ENCODE data around the gene LAMA2. TPM values are rescaled to one million over a fixed set of nuclear protein-coding genes. Genes with fewer than 3 reads are reported as not detected.

Gene LAMA2
- total and polyA plus RNA-seq, 2 of the 8 experiments (the other 6 are each of a cell fraction or from before 2014, with no cell fraction given) = 1.3 to 3.8 TPM

- no peaks in the 10 kb centered on the region for H3K79me1 ChIP-seq (ENCODE audit: low read depth, low read length)
- H3K4me2 ChIP-seq (ENCODE audit: insufficient read depth in 1 of 2, low read depth in 2 of 2, low read length in 2 of 2) = no peak overlapping the region
- no peak overlapping the region for H3K56ac ChIP-seq (replicated peaks; ENCODE audit: insufficient read length, low read depth, low read length)
- H2BK15ac ChIP-seq (ENCODE audit: low read length) = no peak overlapping the region
- H2BK120ac ChIP-seq (replicated peaks; ENCODE audit: low read depth, low read length) = no peak overlapping the region
- H3K18ac ChIP-seq (ENCODE audit: extremely low read depth, low read length) = no peak overlapping the region
- no peaks in the 10 kb centered on the region; the same call in 1 of the 2 replicates for H3K23me2 ChIP-seq (ENCODE audit: low read depth, low read length)
- FAIRE-seq = no peak
- ChIA-PET POLR2A (ENCODE audit: partially characterized antibody) (no interaction called here), CTCF (ENCODE audit: partially characterized antibody) (no interaction called here)
- H2BK5ac ChIP-seq (ENCODE audit: low read depth, low read length) = no peak overlapping the region
- H3K27me3 ChIP-seq (replicated peaks in 1 of 4; ENCODE audit: control insufficient read depth in 3 of 4, extremely low read depth in 1 of 4, insufficient read depth in 3 of 4, low read length in 3 of 4) = no peaks in the 10 kb centered on the region
- TF ChIP-seq CHD2 (IDR thresholded peaks at IDR 0.05; ENCODE audit: low read length) (no peak), RAD21 (IDR thresholded peaks at IDR 0.05 in 1 of 2, conservative IDR thresholded peaks at IDR 0.05 in 1 of 2; ENCODE audit: low read depth in 2 of 2, low read length in 2 of 2) (no peak), TEAD4 (IDR thresholded peaks at IDR 0.05; ENCODE audit: low read depth, low read length) (no peak), SIX5 (IDR thresholded peaks at IDR 0.05; ENCODE audit: low read depth, low read length) (no peak), NANOG (IDR thresholded peaks at IDR 0.05; ENCODE audit: insufficient read depth, low read depth, low read length, poor library complexity, severe bottlenecking) (no peak), KDM4A (IDR thresholded peaks at IDR 0.05; ENCODE audit: low read depth, low read length, severe bottlenecking) (no peak), RBBP5 (IDR thresholded peaks at IDR 0.05; ENCODE audit: borderline replicate concordance, low read depth, low read length) (no peak), SP1 (IDR thresholded peaks at IDR 0.05; ENCODE audit: low read depth, low read length) (no peak), GABPA (IDR thresholded peaks at IDR 0.05; ENCODE audit: borderline replicate concordance, insufficient read depth, low read length) (no peak), SUZ12 (IDR thresholded peaks at IDR 0.05; ENCODE audit: low read length) (no peak), TBP (IDR thresholded peaks at IDR 0.05; ENCODE audit: low read depth, low read length) (no peak), E2F6 (IDR thresholded peaks at IDR 0.05) (no peak), MAX (IDR thresholded peaks at IDR 0.05) (no peak)
- no peak for DNase-seq (ENCODE audit: low read depth in 1 of 2, low spot score in 2 of 2)
- H3K9ac ChIP-seq (replicated peaks in 1 of 4; ENCODE audit: extremely low read depth in 1 of 4, low read depth in 3 of 4, low read length in 3 of 4) = no peak overlapping the region
- no peak overlapping the region for H2AK5ac ChIP-seq (ENCODE audit: low read depth, low read length)
- WGBS, 2 experiments (ENCODE audit: extremely low coverage in 1 of 2, insufficient coverage in 1 of 2, insufficient read length in 1 of 2, insufficient replicate concordance in 2 of 2, low coverage in 1 of 2, low lambda C conversion rate in 2 of 2, missing lambda C conversion rate in 1 of 2) = 94% methylated on average over 2 of the region's 2 CpGs; no CpG with 5 or more reads in 1 of the 2 experiments
- no peak overlapping the region for H4K91ac ChIP-seq (replicated peaks; ENCODE audit: insufficient read length, low read length)
- H2BK20ac ChIP-seq (ENCODE audit: low read length) = no peak overlapping the region
- no peak overlapping the region for H4K8ac ChIP-seq (ENCODE audit: extremely low read depth, insufficient read depth, low read length)
- H3K23ac ChIP-seq (ENCODE audit: insufficient read length) = no peak overlapping the region
- H3K4me1 ChIP-seq (replicated peaks in 1 of 4; ENCODE audit: control insufficient read depth in 3 of 4, insufficient read depth in 4 of 4, low read length in 3 of 4) = no peaks in the 10 kb centered on the region
- no peaks in the 10 kb centered on the region for H3K9me3 ChIP-seq (ENCODE audit: insufficient read depth in 2 of 2, low read depth in 1 of 2, low read length in 1 of 2)
- no peak overlapping the region for H3K4ac ChIP-seq (replicated peaks; ENCODE audit: insufficient read length, low read depth, low read length)
- H3K4me3 ChIP-seq (ENCODE audit: extremely low read depth in 1 of 4, insufficient read depth in 2 of 4, low read depth in 3 of 4, low read length in 4 of 4) = no peak overlapping the region
- no peak overlapping the region for H3K27ac ChIP-seq (ENCODE audit: low read depth, low read length)
- H2AFZ ChIP-seq (ENCODE audit: low read length) = no peak overlapping the region
- no peak overlapping the region for H4K5ac ChIP-seq (ENCODE audit: insufficient read length, low read depth, low read length)
- H2BK12ac ChIP-seq (ENCODE audit: low read depth, low read length) = no peak overlapping the region
- H3K14ac ChIP-seq (ENCODE audit: insufficient read length) = no peak overlapping the region
- H4K20me1 ChIP-seq (replicated peaks in 1 of 2; ENCODE audit: control insufficient read depth in 1 of 2, insufficient read depth in 2 of 2, low read length in 2 of 2) = no peaks in the 10 kb centered on the region
- H3K79me2 ChIP-seq (ENCODE audit: control insufficient read depth in 1 of 2, insufficient read depth in 2 of 2, low read length in 2 of 2) = no peaks in the 10 kb centered on the region
- H3K36me3 ChIP-seq (ENCODE audit: control insufficient read depth in 2 of 4, insufficient read depth in 4 of 4, low read length in 3 of 4) = no peaks in the 10 kb centered on the region
These were observed 661.0 kb downstream of the LAMA2 start for GRCh38 chr6:129543981-129544380.
